NCI-H2227 treated with DMSO at 0.1 percent for 48 hours (cell line): Measurements from ENCODE around the gene FGA.

Experiments
- DNase-seq: peaks from one replicate; lab custom pipeline; 2025; lab: John Stamatoyannopoulos, UW

Gene FGA

GRCh38 chr4:154590329-154591006, at the start of gene FGA:
TSS of gene FGA (minus strand) at chr4:154590742. CDS start at chr4:154590687, 55 bp downstream.
- DNase-seq: no peak

GRCh38 chr4:154634058-154634457, 43.5 kb upstream of the FGA start:
- no peak for DNase-seq

GRCh38 chr4:154631828-154632227, 41.3 kb upstream of the FGA start:
- no peak for DNase-seq

GRCh38 chr4:154630324-154630723, 39.8 kb upstream of the FGA start:
- DNase-seq: no peak

GRCh38 chr4:154626793-154627484, 36.4 kb upstream of the FGA start:
- peak; percentile 2 for DNase-seq

- no peak for DNase-seq
Measured at GRCh38 chr4:154625971-154626370, 35.4 kb upstream of the FGA start.

- no peak for DNase-seq
Measured at GRCh38 chr4:154623995-154624394, 33.5 kb upstream of the FGA start.

- DNase-seq: no peak
Measured at GRCh38 chr4:154623436-154623835, 32.9 kb upstream of the FGA start.

- peak; percentile 19 for DNase-seq
Measured at GRCh38 chr4:154622598-154622997, 32.1 kb upstream of the FGA start.

- DNase-seq: no peak
Measured at GRCh38 chr4:154620111-154620510, 29.6 kb upstream of the FGA start.

GRCh38 chr4:154618708-154619315, 28.3 kb upstream of the FGA start:
- DNase-seq: peak; percentile 31

- DNase-seq: no peak
Measured at GRCh38 chr4:154617820-154618317, 27.3 kb upstream of the FGA start.

GRCh38 chr4:154616731-154617130, 26.2 kb upstream of the FGA start:
- no peak for DNase-seq

- no peak for DNase-seq
Measured at GRCh38 chr4:154616287-154616686, 25.7 kb upstream of the FGA start.

- no peak for DNase-seq
Measured at GRCh38 chr4:154615211-154615610, 24.7 kb upstream of the FGA start.

- DNase-seq: no peak
Measured at GRCh38 chr4:154614306-154614705, 23.8 kb upstream of the FGA start.

- DNase-seq: no peak
Measured at GRCh38 chr4:154612472-154613414, 22.2 kb upstream of the FGA start, which contains the start of gene FGG. TSS of gene FGG (minus strand) at chr4:154612656. CDS start at chr4:154612609, 47 bp downstream.

- no peak for DNase-seq
Measured at GRCh38 chr4:154611833-154612232, 21.3 kb upstream of the FGA start.

GRCh38 chr4:154610582-154610981, 20.0 kb upstream of the FGA start:
- DNase-seq: no peak

GRCh38 chr4:154609532-154609931, 19.0 kb upstream of the FGA start:
- DNase-seq: no peak

GRCh38 chr4:154608361-154609252, 18.1 kb upstream of the FGA start:
- no peak for DNase-seq
